ENCODE data around the gene TMEM239.
"Not testable (repeated sequence)": the region's sequence is repeated elsewhere in the genome, so short reads cannot be mapped to it uniquely, and the experiment has no call there.

The TMEM239 gene

DNA sequence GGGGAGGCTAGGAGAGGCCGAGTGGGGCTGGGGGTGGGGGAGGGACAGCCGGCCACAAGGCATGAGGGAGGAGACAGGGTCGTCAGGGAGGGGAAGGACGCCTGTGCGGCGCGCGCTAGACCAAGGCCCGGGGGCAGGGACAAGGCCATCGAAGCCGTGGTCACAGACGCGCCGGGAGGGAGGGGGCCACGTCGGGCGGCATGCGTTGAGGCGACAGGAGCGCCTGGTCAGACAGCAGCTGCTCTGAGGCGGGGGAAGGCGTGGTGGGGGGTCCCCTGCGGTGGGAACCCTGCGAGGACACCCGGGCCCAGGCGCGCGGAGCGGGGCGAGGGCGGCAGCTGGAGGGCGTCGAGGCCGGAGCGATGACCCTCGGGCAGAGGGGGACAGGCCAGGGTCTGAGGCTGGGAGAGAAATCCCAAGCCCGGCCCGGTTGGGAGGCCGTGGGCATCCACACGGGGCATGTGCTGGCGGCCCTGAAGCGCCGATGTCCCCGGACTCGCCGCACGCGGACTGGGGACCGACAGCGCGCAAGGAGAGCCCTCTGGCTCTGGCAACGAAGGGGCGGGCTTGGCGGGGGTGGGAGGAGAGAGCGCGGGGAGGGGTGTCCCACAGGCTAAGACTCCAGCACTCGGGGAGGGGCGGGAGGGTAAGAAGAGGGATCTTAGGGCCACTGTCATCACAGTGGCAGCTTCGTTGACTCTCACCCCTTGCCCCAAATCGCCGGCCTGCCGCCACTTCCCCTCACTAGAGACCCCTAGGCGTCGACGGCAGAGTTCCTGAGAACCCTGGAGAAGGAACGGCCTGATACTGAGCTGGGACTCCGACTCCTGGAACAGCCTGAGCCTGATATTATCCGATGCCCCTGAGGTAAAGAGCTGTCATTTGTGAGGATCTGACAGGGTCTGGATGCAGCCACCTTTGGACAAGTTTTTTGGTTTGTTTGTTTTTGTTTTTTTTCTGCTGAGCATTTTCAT, 5.0 kb downstream of the TMEM239 start:
- DNase-seq (ENCODE audit: low read depth) = no peak

DNA sequence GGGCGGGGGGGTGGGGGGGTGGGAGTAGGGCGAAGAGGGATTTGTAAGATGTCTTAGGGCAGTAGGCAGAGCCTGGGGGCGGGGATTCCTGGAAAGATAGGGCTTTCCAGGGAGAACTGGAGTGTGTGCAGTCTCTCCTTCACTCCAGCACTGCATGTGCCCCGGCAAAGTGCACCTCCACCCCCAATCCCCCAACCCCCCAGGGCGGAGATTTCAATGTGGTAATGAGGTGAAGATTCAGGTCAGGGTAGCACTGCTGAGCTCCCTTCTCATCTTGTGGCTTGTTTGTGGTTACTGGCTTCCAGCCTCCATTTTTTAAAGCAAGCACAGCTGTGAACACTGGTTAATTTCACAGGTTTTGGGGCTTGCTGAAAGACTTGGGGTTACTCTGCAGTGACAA, 5.9 kb downstream of the TMEM239 start:
- no peak for DNase-seq (ENCODE audit: low read depth)

DNA sequence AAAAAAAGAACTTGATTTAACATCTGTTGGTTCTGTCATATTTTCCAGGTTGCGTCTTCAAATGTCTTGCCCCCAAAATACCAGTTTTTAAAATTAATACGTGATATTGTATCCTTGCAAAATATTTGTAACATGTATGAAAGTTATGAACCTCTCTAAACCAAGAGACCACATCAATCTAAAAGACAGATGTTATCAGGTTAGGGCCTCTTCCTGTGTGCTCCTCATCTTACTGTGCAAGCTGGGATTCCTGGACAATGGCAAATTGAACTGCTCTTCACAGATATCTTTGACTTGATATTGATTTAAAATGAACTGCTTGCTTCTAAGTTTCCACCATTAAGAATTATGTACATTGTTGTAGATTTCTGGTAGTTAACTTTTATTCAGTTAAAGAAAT, 9.6 kb downstream of the TMEM239 start:
- DNase-seq (ENCODE audit: low read depth) = no peak

DNA sequence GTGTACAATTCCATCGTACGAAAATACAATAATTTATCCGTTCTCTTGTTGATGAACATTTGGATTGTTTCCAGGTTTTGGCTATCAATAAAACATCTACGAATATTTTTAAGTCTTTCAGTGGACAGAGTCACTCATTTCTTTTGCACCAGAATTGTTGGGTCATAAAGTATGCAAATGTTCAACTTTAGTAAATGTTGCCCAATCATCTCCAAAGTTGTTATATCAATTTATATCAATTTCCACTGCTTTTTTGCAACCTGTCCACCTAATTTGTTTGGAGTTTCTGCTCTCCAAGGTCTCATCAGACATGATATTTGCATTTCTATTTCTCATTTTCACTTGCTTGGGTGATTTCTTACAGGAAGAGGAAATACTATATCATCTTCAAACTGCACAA, 10.5 kb downstream of the TMEM239 start:
- DNase-seq (ENCODE audit: low read depth) = no peak

DNA sequence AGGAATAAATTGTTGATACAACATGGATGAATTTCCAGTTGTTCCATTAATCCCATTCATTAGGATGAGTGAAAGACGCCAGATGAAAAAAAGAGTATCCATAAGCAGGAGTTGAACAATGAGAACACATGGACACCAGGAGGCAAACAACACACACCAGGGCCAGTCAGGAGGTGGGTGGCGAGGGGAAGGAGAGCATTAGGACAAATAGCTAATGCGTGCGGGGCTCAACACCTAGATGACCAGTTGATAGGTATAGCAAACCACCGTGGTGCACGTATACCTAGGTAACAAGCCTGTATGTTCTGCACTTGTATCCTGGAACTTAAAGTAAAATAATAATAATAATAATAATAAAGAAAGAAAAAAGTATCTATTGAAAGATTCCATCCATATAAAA, 13.2 kb downstream of the TMEM239 start:
- DNase-seq (ENCODE audit: low read depth) = no peak

DNA sequence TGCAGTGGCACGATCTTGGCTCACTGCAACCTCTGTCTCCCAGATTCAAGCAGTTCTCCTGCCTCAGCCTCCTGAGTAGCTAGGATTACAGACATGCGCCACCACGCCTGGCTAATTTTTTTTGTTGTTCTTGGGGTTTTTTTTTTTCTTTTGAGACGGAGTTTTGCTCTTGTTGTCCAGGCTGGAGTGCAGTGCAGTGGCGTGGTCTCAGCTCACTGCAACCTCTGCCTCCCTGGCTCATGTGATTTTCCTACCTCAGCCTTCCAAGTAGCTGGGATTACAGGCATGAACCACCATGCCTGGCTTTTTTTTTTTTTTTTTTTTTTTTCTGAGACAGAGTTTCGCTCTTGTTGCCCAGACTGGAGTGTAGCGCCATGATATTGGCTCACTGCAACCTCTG, 15.0 kb downstream of the TMEM239 start:
- DNase-seq (ENCODE audit: low read depth) = not testable (repeated sequence)

DNA sequence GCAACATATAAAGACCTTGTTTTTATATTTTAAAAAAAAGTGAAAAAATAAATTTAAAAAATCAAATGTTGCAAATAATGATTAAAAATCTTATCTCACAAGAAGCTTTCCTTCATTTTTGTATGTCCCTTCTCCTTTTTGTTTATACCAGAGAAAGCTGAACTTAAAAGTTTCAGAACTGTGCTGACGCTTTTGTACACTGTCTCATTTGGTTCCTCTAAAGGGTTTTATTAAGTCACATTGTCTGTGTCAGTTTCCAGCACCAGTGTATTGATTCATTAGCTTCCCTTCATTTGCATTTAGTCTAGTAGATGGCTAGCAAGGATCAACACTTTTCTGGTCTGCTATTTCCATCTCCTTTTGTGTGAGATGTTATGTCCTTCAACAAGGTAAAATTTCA, 17.6 kb downstream of the TMEM239 start:
- DNase-seq (ENCODE audit: low read depth) = no peak

DNA sequence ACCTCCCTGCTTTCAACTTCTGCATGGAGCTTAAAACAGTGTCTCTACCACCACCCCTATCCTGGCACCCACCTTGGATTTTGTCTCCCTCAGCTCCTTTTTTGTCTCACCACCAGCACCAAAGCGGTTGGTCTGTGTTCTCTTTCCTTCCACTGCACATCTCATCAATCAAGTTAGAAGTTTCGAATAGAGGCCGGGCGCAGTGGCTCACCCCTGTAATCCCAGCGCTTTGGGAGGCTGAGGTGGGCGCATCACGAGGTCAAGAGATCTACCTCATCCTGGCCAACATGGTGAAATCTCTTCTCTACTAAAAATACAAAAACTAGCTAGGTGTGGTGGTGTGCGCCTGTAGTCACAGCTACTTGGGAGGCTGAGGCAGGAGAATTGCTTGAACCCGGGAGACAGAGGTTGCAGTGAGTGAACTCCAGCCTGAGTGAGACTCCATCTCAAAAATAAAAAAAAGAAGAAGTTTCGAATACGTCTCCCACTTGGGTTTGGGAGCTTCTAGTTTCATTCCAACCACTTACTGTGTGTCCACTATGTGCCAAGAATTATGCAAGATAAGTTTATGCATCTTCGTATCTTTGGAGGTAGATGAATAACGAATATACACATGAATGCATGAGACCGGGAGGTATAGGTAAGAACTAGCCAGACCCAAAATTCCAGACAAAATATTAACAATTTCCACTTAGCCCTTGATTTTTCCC, 18.4 kb downstream of the TMEM239 start:
- DNase-seq (ENCODE audit: low read depth) = no peak

DNA sequence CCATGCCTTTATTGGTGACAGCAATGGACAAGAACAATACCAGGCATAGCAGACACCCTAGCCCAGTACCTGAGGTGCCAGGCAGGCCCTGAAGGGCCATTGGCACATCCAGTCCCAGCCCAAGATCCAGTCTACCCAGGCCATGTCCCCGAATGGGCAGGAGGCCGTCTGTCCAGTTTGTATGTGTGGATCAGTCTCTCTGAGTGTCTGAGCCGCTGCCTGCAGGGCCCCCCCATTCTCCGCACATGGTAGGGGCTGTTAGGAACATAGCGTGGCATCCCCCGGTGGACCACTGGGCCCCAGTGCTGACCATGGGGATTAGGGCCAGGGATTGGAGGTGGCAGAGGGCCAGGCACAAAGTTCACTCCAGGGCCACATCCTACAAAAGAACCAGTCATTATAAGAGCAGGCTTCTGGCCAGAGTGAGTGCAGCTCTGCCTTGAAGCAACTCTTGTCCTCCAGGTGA, 19.2 kb downstream of the TMEM239 start:
- no peak for DNase-seq (ENCODE audit: low read depth)

DNA sequence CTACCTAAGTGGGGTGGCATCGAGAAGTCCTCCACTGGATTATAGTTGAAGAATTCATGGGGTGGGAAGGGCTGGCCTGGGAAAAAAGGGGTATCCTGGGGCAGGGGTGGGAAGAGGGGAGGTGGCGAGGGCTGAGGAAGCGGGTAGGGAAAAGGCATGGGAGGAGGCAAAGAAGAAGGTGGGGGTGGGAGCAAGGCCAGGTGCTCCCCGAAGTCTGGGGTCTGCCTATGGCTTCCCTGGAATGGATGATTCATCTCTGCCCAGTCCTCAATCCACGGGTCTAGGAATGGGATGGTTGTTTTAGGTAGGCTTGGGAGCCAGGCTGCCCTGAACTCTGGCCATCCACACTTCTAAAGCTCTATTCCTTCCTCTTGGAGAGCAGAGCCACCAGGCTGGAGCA, 19.9 kb downstream of the TMEM239 start:
- no peak for DNase-seq (ENCODE audit: low read depth)

DNA sequence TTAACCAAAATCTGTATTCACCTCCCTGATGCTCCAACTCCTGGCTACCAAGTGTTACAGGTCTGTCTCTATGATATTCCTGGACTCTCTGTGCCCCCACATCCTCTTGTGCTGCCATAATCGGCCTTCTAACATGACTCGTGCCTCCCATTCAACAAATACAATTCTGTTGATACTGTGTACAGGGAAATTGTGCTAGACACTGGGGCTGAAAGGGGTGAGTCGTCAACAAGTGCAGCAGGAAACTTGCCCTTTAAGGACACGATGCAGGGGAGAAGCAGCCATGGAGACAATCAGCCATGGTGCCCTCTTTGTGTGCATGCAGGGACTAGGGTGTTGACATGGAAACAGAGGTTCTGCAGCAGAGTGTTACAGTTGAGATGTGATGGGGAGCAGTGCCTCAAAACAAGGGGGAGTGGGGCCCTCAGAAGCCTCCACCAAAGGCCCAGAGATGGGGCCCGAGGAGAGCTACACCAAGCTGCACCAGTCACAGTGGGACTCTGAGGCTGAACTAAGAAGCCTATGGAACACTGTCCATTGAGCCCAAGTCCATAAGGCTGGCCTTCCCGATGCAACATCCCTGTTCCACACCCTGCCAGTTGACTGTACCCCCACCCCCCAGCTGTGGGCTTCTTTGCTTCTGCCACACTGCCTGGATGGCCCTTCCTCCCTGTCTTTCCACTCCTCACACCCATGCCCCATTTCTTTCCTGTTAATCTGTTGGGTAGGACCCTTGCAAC, 21.2 kb downstream of the TMEM239 start:
- no peak for DNase-seq (ENCODE audit: low read depth)

DNA sequence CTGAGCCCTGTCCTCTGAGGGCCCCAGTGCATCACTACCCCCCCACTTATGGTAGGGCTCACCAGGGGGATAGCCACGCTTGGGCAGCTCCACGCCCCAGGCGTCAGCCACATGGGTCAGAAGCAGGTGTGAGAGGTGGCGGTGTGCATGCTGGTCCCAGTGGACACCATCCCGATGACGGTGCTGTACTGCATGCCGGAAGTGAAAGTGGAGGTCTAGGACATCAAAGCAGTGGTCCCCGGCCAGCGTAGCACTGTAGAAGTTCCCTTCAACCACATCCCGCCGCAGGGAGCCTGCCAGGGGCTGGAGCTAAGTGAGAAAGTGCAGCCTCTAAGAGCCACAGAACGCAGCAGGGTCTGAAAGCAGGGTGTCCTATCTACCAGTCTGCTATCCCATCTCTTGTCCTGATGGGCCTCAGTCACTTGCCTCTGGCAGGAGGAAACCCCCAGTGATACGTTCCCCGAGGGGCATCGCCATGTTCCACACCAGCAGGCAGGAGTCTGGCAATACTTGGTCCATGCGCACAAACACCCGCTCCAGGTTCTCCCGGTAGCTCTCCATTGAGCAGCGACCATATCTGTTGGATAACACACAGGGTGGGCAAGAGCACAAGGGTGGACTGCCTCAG, 22.1 kb downstream of the TMEM239 start:
- DNase-seq (ENCODE audit: low read depth) = no peak

DNA sequence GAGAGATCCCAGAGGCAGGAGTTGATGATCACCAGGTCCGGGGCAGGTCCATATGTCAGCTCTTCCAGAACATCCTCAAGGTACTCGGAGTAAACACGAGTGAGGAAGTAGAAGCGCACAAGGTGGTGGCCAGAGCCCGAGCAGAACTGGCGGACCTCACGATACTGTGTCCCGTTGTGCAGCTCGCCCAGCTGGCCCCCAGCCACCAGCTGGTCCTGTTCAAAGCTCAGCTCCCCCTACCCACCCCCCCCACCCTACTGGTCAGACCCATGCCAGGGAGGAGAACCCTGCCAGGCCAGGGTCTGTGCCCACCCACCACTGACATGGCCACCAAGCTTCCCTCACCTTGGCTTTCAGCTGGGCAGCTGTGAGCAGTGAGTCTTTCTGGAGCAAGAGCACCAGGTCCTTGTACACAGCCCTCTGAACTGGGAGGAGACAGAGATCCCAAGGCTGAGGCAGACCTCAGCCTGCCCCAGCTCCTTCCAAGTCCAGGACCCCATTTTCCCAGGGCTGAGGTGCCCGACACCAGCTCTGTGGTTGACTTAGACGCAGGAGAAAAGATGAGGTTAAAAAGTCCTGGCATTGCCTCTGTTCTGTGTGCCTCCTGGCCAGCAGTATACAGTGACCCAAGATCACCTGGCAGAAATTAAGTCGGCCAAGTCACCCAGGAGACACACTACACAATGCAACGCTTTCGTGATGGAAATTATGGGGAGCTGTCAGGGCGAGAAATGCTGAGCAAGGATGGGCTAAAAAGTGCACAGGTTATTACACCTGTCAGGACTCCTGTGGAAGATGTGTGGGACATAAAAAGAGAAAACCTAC, 22.9 kb downstream of the TMEM239 start:
- DNase-seq (ENCODE audit: low read depth) = no peak

DNA sequence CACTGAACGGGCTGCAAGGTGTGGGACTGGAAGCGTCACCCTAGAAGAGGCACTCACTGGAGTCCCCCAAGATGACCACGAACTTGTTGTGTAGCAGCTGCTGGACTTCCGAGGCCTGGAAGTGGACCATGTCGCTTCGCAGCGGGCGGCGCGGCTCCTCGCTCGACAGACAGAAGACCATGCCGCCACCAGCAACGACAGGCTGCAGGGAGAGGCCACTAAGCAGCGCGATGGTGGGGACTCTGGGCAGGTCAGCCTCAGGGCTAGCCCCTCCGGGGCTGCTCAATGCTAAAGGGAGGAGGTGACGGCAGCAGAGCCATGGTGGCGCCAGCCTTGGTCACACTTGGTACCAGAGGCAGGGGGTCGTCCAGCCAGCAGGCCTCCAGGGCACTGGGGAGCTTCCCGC, 23.6 kb downstream of the TMEM239 start:
- DNase-seq (ENCODE audit: low read depth) = no peak

DNA sequence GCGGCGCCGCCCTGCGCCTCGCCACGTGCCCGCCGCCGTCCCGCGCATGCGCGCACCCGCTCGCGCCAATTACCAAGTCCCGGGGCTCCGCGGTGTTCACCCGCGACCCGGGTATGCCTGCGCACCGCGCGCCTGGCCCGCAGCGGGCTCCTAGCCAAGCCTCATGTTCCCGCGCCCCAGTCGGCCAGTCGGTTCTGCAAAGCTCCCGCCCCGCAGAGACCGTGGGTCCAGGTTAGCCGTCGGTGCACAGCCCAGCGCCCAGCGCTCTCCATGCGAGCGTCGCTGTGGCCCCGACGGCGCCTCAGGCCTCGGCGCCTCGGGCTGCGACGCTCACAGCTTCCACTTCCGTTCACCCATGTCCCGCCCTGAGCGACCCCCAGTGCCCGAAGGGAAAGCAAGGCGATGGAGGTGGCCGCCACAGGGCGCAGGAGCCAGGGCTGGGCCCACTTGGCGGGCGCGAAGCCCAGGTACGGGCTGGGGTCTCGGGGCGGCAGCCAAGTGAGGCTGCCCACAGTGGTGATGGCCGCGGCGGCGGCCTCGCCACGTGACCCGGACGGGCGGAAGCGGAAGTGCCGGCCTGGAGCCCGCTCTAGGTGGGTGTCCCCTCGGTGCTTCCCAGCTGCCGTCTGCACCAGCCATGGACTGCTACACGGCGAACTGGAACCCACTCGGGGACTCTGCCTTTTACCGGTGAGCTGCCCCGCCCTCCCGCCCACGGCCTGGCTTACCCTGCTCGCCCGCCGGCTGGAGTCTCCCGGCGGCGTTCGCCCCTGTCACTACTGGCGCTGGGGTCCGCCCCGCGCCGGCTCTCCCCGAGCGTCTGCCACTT, 24.2 kb downstream of the TMEM239 start, which contains the start of the genes PCED1A and VPS16:
TSS of gene PCED1A (minus strand) at position 518 of the 829 bp plus-strand sequence. CDS start 743 bp downstream, outside the sequence.
TSS of gene VPS16 (plus strand) at position 608 of the 829 bp plus-strand sequence. CDS start at position 638, 30 bp downstream.
- peak; percentile 77 for DNase-seq (ENCODE audit: low read depth)

DNA sequence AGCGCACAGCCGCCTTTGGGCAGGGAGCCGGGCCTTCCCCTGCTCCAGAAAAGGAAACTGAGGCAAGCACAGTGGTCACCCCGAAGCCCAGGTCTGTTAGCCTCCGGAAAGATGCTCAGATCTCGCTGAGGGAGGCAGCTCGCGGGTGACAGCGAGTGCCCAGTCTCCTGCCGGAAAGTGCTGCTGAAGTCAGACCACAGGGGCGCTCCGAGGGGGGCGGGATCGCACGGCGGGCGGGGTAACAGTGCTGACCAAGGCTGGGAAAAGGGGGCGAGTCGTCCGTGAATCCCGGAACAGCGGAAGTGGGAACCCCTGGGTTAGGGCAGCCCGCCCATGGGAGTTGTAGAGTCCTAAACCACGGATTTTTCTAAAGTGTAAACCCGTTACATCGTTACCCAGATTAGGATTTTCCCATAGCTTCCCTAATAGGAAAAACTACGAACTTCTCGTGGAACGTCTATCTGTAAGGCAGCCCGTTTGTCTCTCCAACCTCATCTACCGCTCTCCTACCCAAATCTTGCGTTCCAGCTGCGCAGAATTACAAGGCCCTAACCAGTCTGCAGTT, 24.9 kb downstream of the TMEM239 start:
- no peak for DNase-seq (ENCODE audit: low read depth)

DNA sequence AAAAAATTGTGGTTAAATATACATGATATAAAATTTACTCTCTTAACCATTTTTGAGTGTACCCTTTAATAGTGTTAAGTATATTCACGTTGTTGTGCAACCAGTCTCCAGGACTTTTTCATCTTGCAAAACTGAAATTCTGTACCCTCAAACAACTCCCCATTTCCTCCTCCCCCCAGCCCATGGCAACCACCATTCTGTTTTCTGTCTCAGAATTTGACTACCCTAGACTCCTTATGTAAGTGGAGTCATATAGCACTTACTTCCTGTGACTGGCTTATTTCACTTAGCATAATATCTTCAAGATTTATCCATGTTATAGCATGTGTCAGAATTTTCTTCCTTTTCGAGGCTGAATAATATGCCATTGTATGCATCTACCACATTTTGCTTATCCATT, 29.4 kb downstream of the TMEM239 start:
- no peak for DNase-seq (ENCODE audit: low read depth)

DNA sequence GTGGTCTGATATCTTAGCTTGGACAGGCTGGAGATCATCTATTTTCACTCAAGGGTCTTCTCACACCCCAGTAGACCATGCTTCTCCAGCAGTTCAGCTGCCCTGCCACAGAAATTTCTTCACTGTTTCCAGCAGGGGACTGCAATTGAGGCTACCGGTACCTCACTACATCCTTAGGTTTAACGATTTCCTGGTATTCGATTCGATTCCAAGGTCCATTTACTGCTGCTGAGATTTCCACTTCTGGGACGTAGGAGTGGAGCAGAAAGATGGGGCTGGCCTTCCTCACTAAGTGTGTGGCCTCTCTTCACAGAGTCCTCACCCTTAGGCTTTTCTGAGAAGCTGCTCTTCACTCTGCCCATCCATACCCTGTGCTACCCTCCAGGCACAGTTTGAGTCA, 30.5 kb downstream of the TMEM239 start:
- DNase-seq (ENCODE audit: low read depth) = no peak

DNA sequence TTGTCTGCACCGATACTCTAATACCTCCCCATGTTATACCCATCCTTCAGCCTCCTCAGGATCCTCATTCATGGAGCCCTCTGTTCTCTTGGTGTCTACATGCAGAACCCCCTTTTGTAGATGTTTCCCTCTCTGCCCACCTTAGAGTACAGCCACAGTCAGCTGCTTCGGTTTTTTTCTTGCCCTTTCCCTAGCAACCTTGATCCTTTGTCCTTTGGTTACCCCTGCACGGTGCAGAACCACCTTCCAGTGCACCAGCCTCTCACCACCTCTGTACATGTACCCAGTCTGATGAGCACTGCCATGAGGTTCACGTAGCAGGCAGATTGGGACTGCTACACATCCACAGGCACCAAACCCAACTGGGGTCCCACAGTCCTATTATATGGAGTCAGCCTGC, 31.6 kb downstream of the TMEM239 start:
- no peak for DNase-seq (ENCODE audit: low read depth)

DNA sequence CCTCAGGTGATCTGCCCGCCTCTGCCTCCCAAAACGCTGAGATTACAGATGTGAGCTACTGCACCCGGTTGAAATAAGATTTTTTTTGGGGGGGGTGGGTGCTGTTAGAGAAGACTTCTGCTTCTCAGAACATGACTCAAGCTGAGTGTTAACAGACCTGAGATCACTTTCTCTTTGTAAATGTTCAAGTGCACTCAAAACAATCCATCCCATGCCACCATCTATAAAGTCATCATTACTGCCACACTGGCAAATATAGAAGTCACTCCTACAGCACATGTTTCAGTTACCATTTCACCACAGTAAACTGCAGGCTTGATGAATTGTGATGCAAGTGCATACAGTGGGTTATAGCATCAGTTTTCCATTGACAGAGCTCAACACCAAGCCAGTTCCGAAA, 33.4 kb downstream of the TMEM239 start:
- no peak for DNase-seq (ENCODE audit: low read depth)
